GM10248 (cell line): ENCODE measurements around the gene POU3F1.

Experiments
- CTCF ChIA-PET: fragments of 300-600 bp; sonication (Branson Sonifier 250); formaldehyde crosslinking; extraction: SDS; loops from one replicate; lab custom pipeline; 2021; ENCODE audit warnings: antibody characterized with exemption; lab: Yijun Ruan, JAX
- POLR2A ChIA-PET: fragments of 350-650 bp; sonication (Branson Sonifier 250); formaldehyde crosslinking; extraction: SDS; loops from one replicate; lab custom pipeline; 2020; ENCODE audit warnings: antibody characterized with exemption; lab: Yijun Ruan, JAX
- DNase-seq: peaks from one replicate; pipeline ENCODE4 v3.0.0; 2012; ENCODE audit errors: extremely low spot score
- TF ChIP-seq, protein P1 (sequence below): IDR thresholded peaks from 2 replicates; pipeline ENCODE4 v1.5.1; 2012; ENCODE audit warnings: mild to moderate bottlenecking, low read depth; ENCODE audit errors: extremely low read depth, missing control alignments, control extremely low read depth

Gene POU3F1

DNA sequence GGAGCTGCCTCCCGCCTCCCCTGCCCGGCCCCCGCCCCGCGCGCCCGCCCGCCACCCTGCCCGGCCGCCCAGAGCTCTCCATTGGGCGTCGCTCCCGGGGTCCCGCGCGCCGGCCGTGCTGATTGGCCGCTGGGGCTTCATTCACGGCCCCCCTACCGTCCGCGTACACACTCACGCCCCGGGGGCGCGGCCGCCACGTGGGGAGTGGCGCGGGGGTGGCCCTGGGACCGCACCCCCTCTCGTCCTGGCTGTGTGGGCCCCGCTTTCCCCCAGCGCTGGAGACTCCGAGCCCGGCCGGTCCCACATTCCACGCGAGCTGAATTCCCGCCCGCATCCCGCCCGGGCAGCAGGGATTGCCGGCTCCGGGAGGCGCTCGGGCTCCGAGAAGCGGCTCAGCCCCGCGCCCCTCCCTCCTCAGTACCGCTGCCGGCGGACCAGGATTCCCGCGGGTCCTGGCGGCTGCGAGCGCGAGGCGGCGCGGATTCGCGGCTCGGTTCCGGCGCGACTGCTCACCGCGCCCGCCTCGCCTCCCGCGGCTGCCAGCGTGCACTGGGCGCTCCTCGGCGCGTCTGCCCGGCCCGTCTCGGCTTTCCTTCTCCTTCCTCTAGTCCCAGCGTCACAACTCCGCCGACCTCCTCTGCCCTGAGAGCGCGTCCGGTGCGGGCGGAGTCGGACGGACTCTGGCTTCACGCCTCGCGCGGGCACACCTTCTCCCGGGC lies 450 bp upstream of the POU3F1 start:
- TF ChIP-seq, protein P1, sequence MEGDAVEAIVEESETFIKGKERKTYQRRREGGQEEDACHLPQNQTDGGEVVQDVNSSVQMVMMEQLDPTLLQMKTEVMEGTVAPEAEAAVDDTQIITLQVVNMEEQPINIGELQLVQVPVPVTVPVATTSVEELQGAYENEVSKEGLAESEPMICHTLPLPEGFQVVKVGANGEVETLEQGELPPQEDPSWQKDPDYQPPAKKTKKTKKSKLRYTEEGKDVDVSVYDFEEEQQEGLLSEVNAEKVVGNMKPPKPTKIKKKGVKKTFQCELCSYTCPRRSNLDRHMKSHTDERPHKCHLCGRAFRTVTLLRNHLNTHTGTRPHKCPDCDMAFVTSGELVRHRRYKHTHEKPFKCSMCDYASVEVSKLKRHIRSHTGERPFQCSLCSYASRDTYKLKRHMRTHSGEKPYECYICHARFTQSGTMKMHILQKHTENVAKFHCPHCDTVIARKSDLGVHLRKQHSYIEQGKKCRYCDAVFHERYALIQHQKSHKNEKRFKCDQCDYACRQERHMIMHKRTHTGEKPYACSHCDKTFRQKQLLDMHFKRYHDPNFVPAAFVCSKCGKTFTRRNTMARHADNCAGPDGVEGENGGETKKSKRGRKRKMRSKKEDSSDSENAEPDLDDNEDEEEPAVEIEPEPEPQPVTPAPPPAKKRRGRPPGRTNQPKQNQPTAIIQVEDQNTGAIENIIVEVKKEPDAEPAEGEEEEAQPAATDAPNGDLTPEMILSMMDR = no peak
- CTCF ChIA-PET = interaction anchor here (1.0 to 2.0 kb wide), 7 partner anchors 8 to 28 kb away, joined by 3 to 10 read pairs (median 3); no protein-coding TSS in a partner anchor
- POLR2A ChIA-PET = interaction anchor here (1.0 kb wide), 1 partner anchor 17 kb away, joined by 5 read pairs; no protein-coding TSS in a partner anchor
- peak; percentile 89 for DNase-seq

DNA sequence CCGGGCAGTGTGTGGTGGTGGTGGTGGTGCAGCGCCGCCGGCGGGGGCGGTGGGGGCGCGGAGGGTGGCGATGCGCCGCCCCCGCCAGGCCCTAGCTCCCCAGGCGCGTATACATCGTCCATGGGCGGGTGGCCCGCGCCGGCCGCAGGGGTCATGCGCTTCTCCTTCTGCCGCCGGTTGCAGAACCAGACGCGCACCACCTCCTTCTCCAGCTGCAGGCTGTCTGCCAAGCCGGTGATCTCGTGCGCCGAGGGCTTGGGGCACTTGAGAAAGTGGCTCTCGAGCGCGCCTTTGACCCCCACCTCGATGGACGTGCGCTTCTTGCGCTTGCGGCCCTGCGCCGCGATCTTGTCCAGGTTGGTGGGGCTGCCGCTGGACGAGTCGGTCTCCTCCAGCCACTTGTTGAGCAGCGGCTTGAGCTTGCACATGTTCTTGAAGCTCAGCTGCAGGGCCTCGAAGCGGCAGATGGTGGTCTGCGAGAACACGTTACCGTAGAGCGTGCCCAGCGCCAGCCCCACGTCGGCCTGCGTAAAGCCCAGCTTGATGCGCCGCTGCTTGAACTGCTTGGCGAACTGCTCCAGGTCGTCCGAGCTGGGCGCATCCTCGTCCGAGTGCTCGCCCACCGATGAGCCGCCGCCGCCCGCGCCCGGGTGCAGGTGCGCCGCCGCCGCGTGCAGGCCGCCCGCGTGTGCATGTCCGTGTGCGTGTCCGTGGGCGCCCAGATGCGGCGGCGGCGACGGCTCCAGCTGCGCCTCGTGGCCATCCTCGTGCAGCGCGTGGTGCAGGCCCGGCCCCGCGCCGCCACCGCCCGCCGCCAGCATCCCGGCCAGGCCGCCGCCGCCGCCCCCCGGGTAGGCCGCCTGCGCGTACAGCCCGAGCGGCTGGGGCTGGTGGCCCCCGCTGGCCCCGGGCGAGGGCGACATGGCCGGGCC lies 926 bp downstream of the POU3F1 start:
- DNase-seq = peak; percentile 16
- ChIA-PET POLR2A (no interaction called here), CTCF (interaction anchor here (1.0 to 1.7 kb wide), 3 partner anchors 18 to 773 kb away, joined by 3 to 4 read pairs (median 3); no protein-coding TSS in a partner anchor)
- TF ChIP-seq, protein P1 = no peak

DNA sequence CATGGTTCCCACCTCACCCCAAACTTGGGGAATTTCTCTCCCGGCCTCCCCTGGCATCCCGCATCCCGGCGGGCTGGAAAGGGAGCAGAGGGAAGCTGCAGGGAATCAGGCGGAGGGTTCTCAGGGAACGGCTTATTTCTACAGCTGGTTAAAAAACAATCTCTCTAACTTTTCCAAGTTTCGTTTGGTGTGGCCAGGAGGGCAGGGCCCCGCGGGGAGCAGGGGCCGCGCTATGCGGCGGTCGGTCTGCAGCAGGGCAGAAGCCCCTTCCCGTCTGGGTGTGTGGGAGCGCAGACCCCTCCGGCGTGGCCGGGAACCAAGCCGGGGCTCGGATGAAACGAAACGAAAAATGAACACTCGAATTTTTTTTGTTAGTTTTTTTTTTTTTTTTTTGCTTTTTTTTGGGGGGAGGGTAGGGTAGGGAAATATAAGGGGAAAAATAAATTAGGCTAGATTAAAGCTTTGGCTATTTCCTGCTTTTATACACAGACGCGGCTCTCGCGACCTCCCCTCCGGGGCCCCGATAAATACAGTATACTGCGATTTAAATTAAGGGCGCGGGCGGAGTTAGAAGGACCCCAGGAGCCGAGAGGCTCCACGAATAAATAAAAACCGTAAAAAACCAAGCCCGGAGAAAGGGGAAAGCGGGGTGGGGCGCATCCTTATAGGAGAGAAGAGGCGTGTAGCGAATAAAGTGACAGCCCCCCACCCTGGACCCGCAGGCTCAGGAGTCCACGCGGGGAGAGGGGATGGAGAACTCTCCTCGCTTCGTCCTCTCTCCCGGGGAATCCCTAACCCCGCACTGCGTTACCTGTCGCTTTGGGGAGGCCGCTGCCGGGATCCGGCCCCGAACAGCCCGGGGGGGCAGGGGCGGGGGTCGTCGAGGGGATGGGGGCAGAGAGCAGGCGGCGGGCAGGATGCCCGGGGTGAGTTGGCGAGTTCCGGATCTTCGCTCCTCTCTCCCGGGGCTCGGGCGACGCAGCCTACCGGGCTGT lies 2.1 kb downstream of the POU3F1 start:
- TF ChIP-seq, protein P1 = no peak
- POLR2A ChIA-PET = no interaction called here
- CTCF ChIA-PET = interaction anchor here (1.7 to 4.7 kb wide), 2 partner anchors 15 to 774 kb away, joined by 3 to 27 read pairs; no protein-coding TSS in a partner anchor
- peak; percentile 27 for DNase-seq

DNA sequence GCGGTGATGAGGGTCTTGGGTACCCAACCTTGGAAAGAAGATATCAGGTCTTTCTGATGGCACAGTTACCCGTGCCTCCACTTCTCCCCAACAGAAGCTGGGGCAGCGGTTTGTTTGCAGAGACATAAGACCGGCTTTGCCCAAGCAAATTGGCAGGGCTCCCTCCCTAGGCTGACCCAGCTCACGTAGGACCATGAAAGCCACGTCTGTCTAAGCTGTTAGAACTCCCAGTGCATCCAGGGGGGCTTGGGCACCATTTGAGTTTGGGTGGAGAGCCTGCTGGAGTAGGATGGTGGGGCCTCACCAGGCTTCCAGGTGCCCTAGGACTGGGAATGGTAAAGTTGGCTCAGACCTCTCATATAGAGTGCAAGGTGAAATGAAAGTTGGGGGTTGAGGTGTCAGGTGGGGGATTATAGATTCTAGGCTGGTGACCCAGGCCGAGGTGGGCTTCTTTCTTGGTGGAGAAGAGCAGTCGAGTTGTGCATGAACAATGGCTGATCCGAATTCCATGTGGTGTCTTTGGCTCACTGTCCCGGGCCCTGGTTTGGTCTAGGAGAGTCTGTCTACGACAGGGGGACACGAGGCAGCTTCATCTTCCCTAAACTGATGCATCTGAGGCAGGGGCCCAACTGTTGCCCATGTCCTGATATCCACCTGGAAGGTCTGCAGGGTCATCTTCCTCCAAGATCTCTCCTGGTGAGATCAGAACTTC lies 3.4 kb downstream of the POU3F1 start:
- DNase-seq = no peak
- TF ChIP-seq, protein P1 = no peak
- ChIA-PET POLR2A (no interaction called here), CTCF (interaction anchor here (1.1 to 4.7 kb wide), 4 partner anchors 9 to 776 kb away, joined by 4 to 27 read pairs (median 4); no protein-coding TSS in a partner anchor)

DNA sequence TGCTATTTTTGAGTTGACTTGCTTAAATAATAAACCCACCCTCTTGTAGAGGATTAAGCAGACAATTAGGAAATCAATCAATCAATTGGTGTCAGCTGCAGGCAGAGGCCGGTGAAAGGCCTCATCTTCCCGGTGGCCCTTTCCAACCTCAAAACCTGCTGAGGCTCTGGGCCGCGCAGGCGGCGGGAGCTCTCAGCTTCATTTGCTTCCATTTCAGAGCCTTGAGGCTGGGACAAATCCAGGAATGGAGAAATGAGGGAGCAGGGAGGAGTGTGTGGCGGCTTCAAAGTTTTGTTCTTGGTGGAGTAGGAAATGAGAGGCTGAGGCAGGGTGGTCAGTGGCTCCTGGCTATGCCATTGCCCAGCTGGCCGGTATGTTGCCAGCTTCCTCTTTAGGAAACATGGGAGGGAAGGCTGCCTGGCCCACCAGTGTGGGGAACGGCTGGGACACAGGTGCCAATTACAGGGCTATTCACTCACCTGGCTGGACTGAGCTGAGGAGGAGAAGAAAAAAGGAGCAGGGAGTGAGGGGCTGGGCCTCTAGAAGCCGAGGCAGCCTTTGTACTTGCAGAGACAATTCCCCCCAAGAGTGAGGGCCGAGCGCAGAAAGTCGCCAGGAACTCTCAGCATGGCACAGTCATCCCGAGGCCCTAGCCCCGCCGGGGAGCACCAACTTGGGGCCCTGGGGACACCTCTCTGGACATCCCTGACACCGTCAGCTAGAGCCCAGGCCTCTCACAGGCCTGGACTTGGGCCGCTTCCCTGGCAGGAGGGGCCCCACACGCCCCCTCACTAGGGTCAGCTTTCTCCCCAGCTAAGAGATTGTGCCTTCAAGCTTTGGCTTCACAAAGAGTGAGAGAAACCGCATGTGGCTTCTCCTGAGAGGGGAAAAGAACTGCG lies 4.4 kb downstream of the POU3F1 start:
- DNase-seq = no peak
- TF ChIP-seq, protein P1 = no peak
- ChIA-PET CTCF (interaction anchor here (1.1 to 4.7 kb wide), 5 partner anchors 10 to 793 kb away, joined by 3 to 27 read pairs (median 4); no protein-coding TSS in a partner anchor), POLR2A (no interaction called here)
